OCI-LY7 (cell line): ENCODE results near the gene RELN.

Experiments used
- CTCF ChIP-seq: fragments of 200-600 bp; sonication (generic); conservative IDR thresholded peaks from 2 replicates; pipeline ENCODE4 v1.5.1; 2014; ENCODE audit warnings: mild to moderate bottlenecking, antibody characterized with exemption, low read length, moderate library complexity, mixed read lengths
- EZH2phosphoT487 ChIP-seq: fragments of 200-600 bp; sonication (generic); IDR thresholded peaks from 2 replicates; pipeline ENCODE4 v1.6.1; 2018; ENCODE audit warnings: low read depth, borderline replicate concordance, mild to moderate bottlenecking, mixed run types, antibody characterized with exemption, low read length, moderate library complexity, mixed read lengths

GRCh38 chr7:103866919-103867318 is 122.5 kb downstream of the RELN start:
- no peak for TF ChIP-seq CTCF
- TF ChIP-seq EZH2phosphoT487: no peak
